D721Med (cell line): ENCODE results near the gene ATP10B.

Experiments used
- DNase-seq: peaks from one replicate; pipeline ENCODE4 v3.0.0; 2011; ENCODE audit warnings: low spot score; ENCODE audit not compliant: insufficient read length
- FAIRE-seq: peaks from 2 replicates; lab custom pipeline; 2011; peaks lifted over from hg19 to GRCh38; lab: Jason Lieb, UNC
- TF ChIP-seq, protein P1 (sequence below): IDR thresholded peaks from 2 replicates; pipeline ENCODE4 v1.5.1; 2012; ENCODE audit warnings: mild to moderate bottlenecking, control low read depth; ENCODE audit not compliant: insufficient read depth; ENCODE audit errors: missing control alignments

Gene ATP10B

DNA sequence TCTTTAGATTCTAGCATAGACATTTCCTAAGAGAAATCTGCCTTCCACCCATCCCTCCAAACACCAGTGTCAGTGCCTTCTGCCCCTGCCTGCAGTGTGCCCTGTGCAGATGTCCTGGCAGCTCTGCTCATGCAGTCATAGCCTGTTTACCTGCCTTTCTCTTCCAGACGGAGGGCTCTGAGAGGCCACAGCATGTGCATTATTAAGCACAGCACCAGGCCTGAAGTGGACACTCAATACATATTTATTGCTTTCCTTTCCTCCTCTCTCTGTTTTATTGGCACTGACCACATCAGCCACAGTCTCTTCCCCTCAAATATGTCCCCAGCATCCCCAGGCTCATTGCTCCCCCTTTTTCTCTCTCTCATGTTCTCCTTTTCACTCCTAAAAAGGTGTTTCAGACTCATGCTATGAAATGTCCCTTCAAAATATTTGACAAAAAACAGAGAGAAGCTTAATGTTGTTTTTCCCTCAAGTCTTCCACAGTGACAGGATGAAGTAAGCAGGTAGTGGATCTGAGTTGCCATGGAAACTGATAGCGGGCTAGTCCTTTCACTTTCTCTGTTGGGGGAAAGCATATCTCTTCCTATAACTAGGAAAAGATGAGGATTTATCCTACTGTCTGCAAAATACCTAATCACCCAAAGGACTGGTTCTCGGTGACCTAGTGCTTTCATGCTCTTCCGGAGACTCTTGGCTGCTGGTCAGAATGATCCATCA lies 100.9 kb downstream of the ATP10B start:
- TF ChIP-seq, protein P1, sequence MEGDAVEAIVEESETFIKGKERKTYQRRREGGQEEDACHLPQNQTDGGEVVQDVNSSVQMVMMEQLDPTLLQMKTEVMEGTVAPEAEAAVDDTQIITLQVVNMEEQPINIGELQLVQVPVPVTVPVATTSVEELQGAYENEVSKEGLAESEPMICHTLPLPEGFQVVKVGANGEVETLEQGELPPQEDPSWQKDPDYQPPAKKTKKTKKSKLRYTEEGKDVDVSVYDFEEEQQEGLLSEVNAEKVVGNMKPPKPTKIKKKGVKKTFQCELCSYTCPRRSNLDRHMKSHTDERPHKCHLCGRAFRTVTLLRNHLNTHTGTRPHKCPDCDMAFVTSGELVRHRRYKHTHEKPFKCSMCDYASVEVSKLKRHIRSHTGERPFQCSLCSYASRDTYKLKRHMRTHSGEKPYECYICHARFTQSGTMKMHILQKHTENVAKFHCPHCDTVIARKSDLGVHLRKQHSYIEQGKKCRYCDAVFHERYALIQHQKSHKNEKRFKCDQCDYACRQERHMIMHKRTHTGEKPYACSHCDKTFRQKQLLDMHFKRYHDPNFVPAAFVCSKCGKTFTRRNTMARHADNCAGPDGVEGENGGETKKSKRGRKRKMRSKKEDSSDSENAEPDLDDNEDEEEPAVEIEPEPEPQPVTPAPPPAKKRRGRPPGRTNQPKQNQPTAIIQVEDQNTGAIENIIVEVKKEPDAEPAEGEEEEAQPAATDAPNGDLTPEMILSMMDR: no peak
- DNase-seq (no peak), FAIRE-seq (no peak)

DNA sequence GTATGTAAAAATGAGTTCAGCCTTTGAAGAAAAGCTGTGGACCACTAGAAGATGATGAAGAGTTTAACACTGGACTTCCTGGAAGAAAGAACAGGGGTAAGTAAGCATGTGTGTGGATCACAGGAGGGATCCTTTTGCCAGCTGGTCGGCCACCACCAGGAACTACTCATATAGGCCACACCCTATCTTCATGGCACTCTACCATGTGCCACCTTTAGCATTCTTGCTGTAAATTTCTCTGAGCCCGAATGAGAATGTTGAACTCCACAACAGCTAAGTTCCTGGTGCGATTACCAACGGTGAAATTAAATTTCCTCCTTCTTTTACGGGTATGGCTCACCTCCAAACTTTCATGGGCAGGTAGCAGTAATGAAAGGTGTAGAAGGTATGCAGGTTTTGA lies 102.3 kb downstream of the ATP10B start:
- FAIRE-seq: no peak
- DNase-seq: no peak
- TF ChIP-seq, protein P1: no peak

DNA sequence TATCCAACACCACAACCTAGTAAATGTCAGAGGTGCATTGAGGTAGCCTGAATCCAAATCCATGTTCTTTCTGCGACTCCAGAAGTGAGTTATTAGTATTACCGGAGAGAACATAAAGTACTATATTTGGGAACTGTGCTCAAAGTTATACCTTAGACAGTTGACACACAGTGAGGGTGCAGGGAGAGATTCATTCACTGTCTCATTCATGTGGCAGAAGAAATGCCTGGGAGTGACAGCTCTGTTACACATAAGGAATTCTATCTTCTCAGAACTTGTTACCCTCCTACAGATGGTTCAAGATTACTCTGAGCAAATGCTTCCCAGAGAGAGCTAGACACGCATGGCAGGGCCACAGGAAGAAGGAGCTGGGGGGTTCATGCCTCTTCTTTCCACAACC lies 103.0 kb downstream of the ATP10B start:
- FAIRE-seq: no peak
- DNase-seq: no peak
- TF ChIP-seq, protein P1: no peak

DNA sequence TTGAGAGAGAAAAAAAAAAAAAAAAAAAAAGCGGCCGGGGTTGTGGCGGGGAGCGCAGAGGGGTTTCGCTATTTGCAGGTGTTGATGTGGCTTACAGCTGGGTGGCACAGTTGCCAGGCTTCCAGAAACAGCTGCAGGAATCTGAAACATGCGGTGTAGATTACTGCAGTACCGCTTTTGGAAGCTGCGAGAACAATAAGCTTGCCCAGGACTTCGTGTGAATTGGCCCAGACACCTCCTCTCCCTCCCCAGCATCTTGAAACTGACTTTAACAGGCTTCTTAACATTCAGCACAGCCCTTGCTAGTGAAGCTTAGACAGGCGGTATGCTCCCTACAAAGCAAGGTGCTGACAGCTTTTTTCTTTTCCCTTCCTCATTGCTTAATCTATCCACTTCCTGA lies 104.0 kb downstream of the ATP10B start:
- DNase-seq (no peak), FAIRE-seq (no peak)
- TF ChIP-seq, protein P1: no peak

DNA sequence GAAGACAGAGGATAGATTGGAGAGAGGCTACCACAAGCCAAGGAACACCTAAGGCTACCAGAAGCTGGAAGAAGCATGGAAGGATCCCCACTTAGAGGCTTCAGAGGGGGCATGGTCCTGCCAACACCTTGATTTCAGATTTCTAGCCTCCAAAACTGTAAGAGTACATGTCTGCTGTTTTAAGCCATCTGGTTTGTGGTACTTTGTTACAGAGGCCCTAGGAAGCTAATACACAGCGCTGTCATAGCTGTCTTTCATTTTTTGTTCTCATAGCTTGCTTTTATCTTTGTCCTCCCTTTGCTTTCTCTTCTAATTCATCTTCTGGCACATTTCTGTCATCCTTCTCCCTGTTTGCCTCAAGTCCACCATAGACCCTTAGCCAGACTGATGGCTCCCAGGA lies 104.5 kb downstream of the ATP10B start:
- no peak for FAIRE-seq
- DNase-seq: no peak
- TF ChIP-seq, protein P1: no peak

DNA sequence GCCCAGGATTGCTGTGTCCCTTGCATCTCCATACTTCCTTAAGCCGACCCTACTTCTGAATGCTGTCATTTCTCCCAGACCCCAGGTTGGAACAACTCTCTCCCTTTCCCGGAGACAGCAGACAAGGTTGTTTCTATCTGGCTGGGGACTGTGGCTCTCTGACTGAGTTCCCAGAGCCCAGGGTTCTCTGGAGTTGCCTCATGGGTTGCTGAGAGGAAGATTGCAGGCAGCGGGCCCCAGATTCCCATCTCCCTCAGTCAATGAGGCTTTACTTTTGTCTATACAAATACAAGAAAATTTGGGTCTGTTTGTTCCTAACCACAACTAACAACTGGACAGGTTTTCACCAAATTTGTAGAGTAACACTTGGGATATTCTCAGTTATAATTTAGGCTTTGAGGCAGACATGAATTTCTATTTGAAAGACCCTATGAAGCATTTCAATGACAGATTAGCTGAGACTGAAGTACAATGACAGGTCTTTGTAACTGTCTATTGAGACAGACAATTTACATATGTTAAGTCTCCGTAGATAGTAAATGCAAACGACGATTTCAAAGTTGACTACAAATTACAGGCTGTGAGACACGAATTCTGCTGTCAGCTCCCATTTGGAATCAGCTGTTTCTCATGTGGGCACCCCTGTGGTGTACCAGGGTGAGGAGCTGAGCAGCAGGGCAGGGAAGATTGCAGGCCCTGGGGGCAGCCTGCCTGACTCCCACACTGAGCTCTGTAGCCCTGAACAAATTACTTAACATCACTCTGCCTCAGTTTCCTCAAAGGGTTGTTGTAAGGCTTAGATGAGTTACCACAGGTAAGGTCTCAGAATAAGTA lies 107.5 kb downstream of the ATP10B start:
- TF ChIP-seq, protein P1: no peak
- FAIRE-seq (no peak), DNase-seq (no peak)

DNA sequence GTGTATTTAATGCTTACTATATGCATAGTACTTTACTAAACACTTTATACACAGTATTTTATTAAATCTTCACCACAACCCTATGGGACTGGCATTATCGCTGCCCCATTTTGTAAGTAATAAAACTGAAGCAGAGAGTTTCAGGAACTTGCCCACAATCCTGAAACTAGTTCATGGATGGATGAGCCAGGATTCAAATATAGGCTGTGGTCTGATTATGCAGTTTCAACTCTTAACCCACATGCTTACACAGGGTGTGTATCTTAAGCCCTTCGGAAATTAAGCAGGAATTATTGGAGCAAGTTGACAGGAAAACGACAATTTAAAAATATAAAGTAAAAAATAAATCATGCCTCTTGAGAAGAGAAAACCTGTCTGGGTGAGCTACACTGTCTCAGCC lies 109.0 kb downstream of the ATP10B start:
- no peak for FAIRE-seq
- TF ChIP-seq, protein P1: no peak
- DNase-seq: no peak
